Mucosa of stomach (tissue), 1 donor: ENCODE measurements around the gene IL21R.
"Not testable (repeated sequence)": the region's sequence is repeated elsewhere in the genome, so short reads cannot be mapped to it uniquely, and the experiment has no call there.

Experiments
- H3K27me3 ChIP-seq: one replicate; pipeline ENCODE4 v1.7.0; 2013; ENCODE audit warnings: mild to moderate bottlenecking, low read length; ENCODE audit not compliant: control insufficient read depth, insufficient read depth
- H3K36me3 ChIP-seq: one replicate; pipeline ENCODE4 v1.7.0; 2013; ENCODE audit warnings: low read length; ENCODE audit not compliant: control insufficient read depth, insufficient read depth
- H3K4me1 ChIP-seq: one replicate; pipeline ENCODE4 v1.7.0; 2013; ENCODE audit warnings: mild to moderate bottlenecking, low read length; ENCODE audit not compliant: control insufficient read depth, insufficient read depth
- H3K4me3 ChIP-seq: one replicate; pipeline ENCODE4 v1.7.0; 2013; ENCODE audit warnings: low read length
- H3K9ac ChIP-seq: one replicate; pipeline ENCODE4 v1.7.0; 2013; ENCODE audit warnings: mild to moderate bottlenecking, low read length, moderate library complexity
- H3K9me3 ChIP-seq: one replicate; pipeline ENCODE4 v1.7.0; 2013; ENCODE audit warnings: mild to moderate bottlenecking, low read length, moderate library complexity; ENCODE audit not compliant: control insufficient read depth
- donor health status: Pancreatic carcinoma.

The IL21R gene

GRCh38 chr16:27445502-27446175, 43.7 kb downstream of the IL21R start:
- H3K9ac ChIP-seq: no peak overlapping the region
- H3K4me1 ChIP-seq: no peaks in the 10 kb centered on the region
- H3K36me3 ChIP-seq: no peaks in the 10 kb centered on the region
- H3K9me3 ChIP-seq: no peaks in the 10 kb centered on the region
- no peak overlapping the region for H3K4me3 ChIP-seq
- H3K27me3 ChIP-seq: peaks cover 20% of the 10 kb centered on the region

- Histone ChIP-seq H3K4me3 (no peak overlapping the region), H3K9ac (no peak overlapping the region), H3K27me3 (peaks cover 25% of the 10 kb centered on the region), H3K9me3 (no peaks in the 10 kb centered on the region), H3K36me3 (no peaks in the 10 kb centered on the region), H3K4me1 (no peaks in the 10 kb centered on the region)
These were observed 44.7 kb downstream of the IL21R start for GRCh38 chr16:27446721-27447120.

- Histone ChIP-seq H3K9ac (no peak overlapping the region), H3K36me3 (no peaks in the 10 kb centered on the region), H3K4me3 (no peak overlapping the region), H3K4me1 (no peaks in the 10 kb centered on the region), H3K27me3 (peaks cover 25% of the 10 kb centered on the region), H3K9me3 (no peaks in the 10 kb centered on the region)
These were observed 45.3 kb downstream of the IL21R start for GRCh38 chr16:27447301-27447700.

GRCh38 chr16:27448532-27449433, 46.8 kb downstream of the IL21R start:
- H3K36me3 ChIP-seq: no peaks in the 10 kb centered on the region
- no peaks in the 10 kb centered on the region for H3K9me3 ChIP-seq
- H3K9ac ChIP-seq: no peak overlapping the region
- H3K4me3 ChIP-seq: no peak overlapping the region
- peaks cover 25% of the 10 kb centered on the region for H3K27me3 ChIP-seq
- no peaks in the 10 kb centered on the region for H3K4me1 ChIP-seq

- Histone ChIP-seq H3K4me3 (no peak overlapping the region), H3K4me1 (no peaks in the 10 kb centered on the region), H3K9me3 (no peaks in the 10 kb centered on the region), H3K27me3 (peaks cover 25% of the 10 kb centered on the region), H3K36me3 (no peaks in the 10 kb centered on the region), H3K9ac (no peak overlapping the region)
These were observed 47.6 kb downstream of the IL21R start for GRCh38 chr16:27449434-27450195.

- Histone ChIP-seq H3K36me3 (no peaks in the 10 kb centered on the region), H3K4me3 (no peak overlapping the region), H3K9ac (no peak overlapping the region), H3K4me1 (no peaks in the 10 kb centered on the region), H3K27me3 (peaks cover 25% of the 10 kb centered on the region), H3K9me3 (no peaks in the 10 kb centered on the region)
These were observed 48.2 kb downstream of the IL21R start for GRCh38 chr16:27450196-27450549.

GRCh38 chr16:27452569-27453493, 50.9 kb downstream of the IL21R start:
- Histone ChIP-seq H3K4me1 (no peaks in the 10 kb centered on the region), H3K36me3 (no peaks in the 10 kb centered on the region), H3K9ac (no peak overlapping the region), H3K9me3 (no peaks in the 10 kb centered on the region), H3K27me3 (peaks cover 25% of the 10 kb centered on the region), H3K4me3 (no peak overlapping the region)

- peaks cover 24% of the 10 kb centered on the region for H3K27me3 ChIP-seq
- H3K36me3 ChIP-seq: no peaks in the 10 kb centered on the region
- no peaks in the 10 kb centered on the region for H3K9me3 ChIP-seq
- no peak overlapping the region for H3K4me3 ChIP-seq
- no peak overlapping the region for H3K9ac ChIP-seq
- no peaks in the 10 kb centered on the region for H3K4me1 ChIP-seq
These were observed 51.5 kb downstream of the IL21R start for GRCh38 chr16:27453494-27453825.

- Histone ChIP-seq H3K9me3 (no peaks in the 10 kb centered on the region), H3K4me3 (no peak overlapping the region), H3K27me3 (peaks cover 5% of the 10 kb centered on the region), H3K36me3 (no peaks in the 10 kb centered on the region), H3K4me1 (no peaks in the 10 kb centered on the region), H3K9ac (no peak overlapping the region)
These were observed 53.7 kb downstream of the IL21R start for GRCh38 chr16:27455700-27456099.

- H3K36me3 ChIP-seq, H3K27me3 ChIP-seq, H3K9ac ChIP-seq, H3K4me1 ChIP-seq, H3K4me3 ChIP-seq, H3K9me3 ChIP-seq: not testable (repeated sequence)
These were observed 55.6 kb downstream of the IL21R start for GRCh38 chr16:27457605-27457900.

GRCh38 chr16:27458258-27458657, 56.3 kb downstream of the IL21R start:
- Histone ChIP-seq H3K9ac (no peak overlapping the region), H3K9me3 (no peaks in the 10 kb centered on the region), H3K36me3 (no peaks in the 10 kb centered on the region), H3K4me3 (no peak overlapping the region), H3K4me1 (no peaks in the 10 kb centered on the region), H3K27me3 (no peaks in the 10 kb centered on the region)
